Breast epithelium (tissue), 3 donors: Measurements from ENCODE around the gene ABCC1.

Source experiments
- POLR2A ChIP-seq: fragments of 450-650 bp; IDR thresholded peaks from one replicate; pipeline ENCODE4 v1.6.1; 2016; ENCODE audit warnings: antibody characterized with exemption, mild to moderate bottlenecking, moderate library complexity
- POLR2AphosphoS5 ChIP-seq, 3 donors: sonication (generic); formaldehyde crosslinking; IDR thresholded peaks; one replicate each; pipeline ENCODE4 v1.6.1; 2017; ENCODE audit warnings: antibody characterized with exemption in 3 of 3
- TF ChIP-seq, protein P1 (sequence below), 3 donors: fragments of 450-650 bp; IDR thresholded peaks; one replicate each; pipeline ENCODE4 v1.5.1; 2016 to 2017; ENCODE audit warnings: antibody characterized with exemption in 3 of 3, mild to moderate bottlenecking in 3 of 3, moderate library complexity in 3 of 3

DNA sequence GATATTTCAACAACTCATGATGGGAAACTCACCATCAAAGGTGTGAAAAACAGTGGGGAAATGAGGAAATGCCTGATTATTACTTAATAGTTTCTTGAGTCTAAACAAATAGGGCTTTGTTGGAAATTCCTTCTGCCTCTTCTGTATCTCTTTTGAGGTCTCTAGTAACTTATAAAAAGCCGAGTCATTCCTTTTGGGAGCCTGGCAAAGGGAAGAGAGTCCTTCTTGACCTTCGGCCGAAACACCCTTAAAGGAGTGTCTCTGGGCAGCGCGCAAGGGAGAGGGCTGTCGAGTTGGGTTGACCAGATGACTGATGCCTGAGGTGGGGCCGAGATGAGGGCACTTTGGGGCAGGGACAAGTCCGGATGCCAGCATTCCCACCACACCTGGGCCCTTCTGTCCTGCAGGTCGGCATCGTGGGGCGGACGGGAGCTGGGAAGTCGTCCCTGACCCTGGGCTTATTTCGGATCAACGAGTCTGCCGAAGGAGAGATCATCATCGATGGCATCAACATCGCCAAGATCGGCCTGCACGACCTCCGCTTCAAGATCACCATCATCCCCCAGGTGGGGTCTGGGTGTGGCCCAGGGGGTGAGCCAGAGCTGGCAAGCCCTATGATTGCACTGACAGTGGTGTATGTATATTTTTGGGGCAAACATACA is 184.7 kb downstream of the ABCC1 start:
- TF ChIP-seq POLR2AphosphoS5 (IDR thresholded peaks at IDR 0.05) = no peak
- no peak for TF ChIP-seq POLR2A
- TF ChIP-seq, protein P1, sequence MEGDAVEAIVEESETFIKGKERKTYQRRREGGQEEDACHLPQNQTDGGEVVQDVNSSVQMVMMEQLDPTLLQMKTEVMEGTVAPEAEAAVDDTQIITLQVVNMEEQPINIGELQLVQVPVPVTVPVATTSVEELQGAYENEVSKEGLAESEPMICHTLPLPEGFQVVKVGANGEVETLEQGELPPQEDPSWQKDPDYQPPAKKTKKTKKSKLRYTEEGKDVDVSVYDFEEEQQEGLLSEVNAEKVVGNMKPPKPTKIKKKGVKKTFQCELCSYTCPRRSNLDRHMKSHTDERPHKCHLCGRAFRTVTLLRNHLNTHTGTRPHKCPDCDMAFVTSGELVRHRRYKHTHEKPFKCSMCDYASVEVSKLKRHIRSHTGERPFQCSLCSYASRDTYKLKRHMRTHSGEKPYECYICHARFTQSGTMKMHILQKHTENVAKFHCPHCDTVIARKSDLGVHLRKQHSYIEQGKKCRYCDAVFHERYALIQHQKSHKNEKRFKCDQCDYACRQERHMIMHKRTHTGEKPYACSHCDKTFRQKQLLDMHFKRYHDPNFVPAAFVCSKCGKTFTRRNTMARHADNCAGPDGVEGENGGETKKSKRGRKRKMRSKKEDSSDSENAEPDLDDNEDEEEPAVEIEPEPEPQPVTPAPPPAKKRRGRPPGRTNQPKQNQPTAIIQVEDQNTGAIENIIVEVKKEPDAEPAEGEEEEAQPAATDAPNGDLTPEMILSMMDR (IDR thresholded peaks at IDR 0.05) = no peak
